HG03342 (cell line): ENCODE results near the gene GRIN2B.
A peak's percentile ranks its signal among the peaks of the same experiment; 100 is the strongest.

Experiments
- ATAC-seq: cut with Tn5 transposase; IDR thresholded peaks from one replicate; pipeline ENCODE4 v1.9.1; 2021; ENCODE audit warnings: mild to moderate bottlenecking, moderate library complexity; ENCODE audit not compliant: unreplicated experiment

The GRIN2B gene

GRCh38 chr12:13959131-13959723 lies 22.2 kb downstream of the GRIN2B start:
- no peak for ATAC-seq

- ATAC-seq = no peak
Observed at GRCh38 chr12:13957576-13957975, 23.8 kb downstream of the GRIN2B start.

- ATAC-seq = no peak
Observed at GRCh38 chr12:13956060-13956590, 25.3 kb downstream of the GRIN2B start.

DNA sequence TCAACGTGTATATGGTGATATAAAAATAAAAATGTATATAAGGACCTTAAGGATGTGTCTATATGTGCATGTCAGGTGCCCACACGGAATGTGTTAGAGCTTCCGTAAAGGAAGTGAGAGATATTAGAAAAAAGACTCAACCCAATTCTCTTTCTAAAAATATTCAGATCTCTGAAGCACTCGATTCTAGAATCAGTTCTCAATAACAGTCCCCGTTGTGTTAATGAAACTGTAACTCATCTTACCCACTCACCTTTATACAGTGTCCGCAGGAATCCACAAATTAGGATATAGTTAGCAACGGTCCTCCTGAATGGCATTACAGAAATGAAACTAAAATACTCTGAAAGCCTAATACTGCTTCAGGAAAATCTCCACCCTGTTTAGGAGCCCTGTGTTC lies 29.3 kb downstream of the GRIN2B start:
- ATAC-seq = no peak

DNA sequence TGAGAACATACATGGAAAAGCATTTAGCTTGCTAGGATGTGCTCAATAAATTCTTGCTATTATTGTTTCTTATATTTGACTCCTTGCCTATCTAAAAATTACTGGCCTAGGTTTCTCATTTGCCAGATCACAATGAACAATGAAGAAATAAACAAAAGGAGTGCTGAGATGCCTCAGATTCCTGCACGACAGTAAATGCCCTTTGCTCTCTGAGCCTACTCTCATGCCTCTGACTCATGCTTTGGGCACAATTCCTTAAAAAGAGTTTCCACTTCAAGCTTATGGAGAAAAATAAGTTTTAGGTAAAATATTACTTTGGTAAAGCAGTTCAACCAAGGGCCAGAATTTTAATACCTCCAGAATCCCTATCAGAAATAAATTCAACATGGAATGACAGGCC lies 30.9 kb downstream of the GRIN2B start:
- ATAC-seq = no peak

DNA sequence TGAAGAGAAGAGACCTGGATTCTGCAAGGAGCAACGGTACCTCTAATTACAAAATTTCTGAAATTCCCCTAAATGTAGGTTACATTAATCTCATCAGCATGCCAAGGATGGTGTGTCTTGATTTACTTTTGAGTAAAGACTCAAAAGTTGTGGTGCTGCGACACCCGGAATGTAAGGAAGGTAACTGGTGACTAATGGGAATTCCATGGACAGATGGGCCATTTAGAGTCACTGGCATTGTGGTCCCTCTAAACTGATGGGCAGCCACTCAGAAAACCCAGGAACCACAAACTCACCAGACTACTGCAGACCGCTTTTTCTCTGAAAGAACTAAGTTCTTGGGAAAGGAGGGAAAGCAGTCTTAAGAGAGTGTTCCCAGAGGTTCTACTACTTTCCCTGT lies 32.8 kb downstream of the GRIN2B start:
- no peak for ATAC-seq

DNA sequence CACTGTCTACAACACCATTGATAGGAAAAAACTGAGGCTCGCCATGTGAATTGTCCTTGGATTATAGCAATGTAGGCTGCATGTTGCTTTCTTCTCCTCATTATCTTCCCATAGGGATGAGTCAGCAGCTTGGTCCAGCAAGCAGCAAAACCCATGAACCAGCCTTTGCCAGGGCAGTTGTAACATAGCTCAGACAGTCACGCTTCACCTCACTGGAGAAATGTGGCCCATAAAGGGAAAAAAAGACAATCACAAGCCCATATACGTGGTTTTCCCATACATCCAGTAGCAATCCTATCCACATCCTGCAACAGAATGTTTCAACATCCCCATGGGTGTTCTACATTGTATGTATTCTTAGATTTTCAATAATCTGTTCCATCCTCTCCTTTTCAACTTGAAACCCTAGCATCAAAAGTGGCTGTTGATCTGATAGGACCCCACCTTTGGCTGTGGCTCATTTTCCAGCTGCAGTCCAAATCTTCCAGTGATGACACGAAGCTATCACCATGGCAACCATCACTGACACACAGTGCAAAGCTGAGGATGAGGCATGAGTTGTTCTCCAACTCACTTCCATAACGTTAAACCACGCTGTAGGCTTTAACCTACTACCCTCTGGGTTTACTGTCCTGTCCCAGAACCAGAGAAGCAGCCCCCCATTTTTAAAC lies 34.0 kb downstream of the GRIN2B start:
- ATAC-seq = no peak

DNA sequence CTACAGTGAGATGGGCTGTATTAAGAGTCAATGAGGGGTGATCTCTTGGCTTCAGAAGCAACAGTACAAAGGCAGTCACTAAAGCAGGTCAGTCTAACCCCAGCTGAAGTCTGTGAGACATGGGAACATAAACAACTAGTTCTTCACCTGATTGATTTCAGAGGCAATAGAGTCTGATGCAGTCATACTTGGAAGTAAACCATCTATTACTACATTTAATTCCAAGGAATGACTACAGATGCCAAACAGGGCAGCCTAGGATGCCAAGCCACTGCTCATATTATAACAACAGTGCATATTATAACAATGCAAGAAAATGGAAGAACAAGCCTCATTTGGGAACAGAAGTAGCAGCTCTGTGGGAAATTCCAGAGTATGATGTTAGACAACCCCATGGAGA lies 35.8 kb downstream of the GRIN2B start:
- no peak for ATAC-seq

DNA sequence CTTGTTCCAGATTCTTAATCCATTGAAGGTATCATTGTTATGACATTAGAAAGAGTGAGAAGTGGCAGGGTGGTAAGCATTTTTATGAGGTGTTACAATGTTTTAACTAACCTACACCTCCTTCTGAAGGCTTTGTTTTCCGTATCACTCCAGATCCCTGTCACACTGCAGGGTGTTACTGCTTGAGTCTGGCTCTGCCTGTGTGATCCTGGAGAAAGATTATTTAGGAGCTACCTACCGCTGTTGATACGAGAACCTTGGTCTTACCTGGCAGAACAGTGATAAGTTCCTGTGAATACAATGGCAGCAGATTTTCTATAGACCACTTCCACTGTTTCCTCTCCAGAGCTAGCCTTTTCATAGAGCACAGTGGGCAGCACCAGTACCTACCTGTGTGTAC lies 36.2 kb downstream of the GRIN2B start:
- no peak for ATAC-seq

- no peak for ATAC-seq
Observed at GRCh38 chr12:13942826-13943225, 38.6 kb downstream of the GRIN2B start.

- ATAC-seq = peak; percentile 84
Observed at GRCh38 chr12:13941258-13942249, 39.8 kb downstream of the GRIN2B start.

- ATAC-seq = no peak
Observed at GRCh38 chr12:13940335-13940865, 41.0 kb downstream of the GRIN2B start.

DNA sequence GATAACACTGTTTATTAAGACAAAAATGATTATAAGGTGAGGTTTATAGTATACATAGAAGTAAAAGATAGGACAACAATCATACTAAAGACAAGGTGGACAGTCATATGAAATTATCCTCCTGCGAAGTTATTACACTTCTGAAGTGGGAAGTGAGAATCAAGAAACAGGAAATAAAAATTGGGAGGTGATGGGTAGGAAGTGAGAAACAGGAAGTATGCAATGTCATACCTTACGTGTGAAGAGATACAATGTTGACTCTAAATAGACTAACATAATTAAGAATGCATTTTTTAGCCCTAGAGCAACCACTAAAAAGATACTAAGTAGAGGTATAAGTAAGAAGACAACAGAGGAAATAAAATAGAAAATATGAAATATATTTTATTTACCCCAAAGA lies 43.7 kb downstream of the GRIN2B start:
- ATAC-seq = no peak

GRCh38 chr12:13935169-13935568 lies 46.2 kb downstream of the GRIN2B start:
- ATAC-seq = no peak
